ENCODE data around the gene FNBP1L.
"Not testable (repeated sequence)": the region's sequence is repeated elsewhere in the genome, so short reads cannot be mapped to it uniquely, and the experiment has no call there.

Gene FNBP1L

GRCh38 chr1:93588955-93589354 lies 141.0 kb downstream of the FNBP1L start:
- Histone ChIP-seq H3K9me3 (replicated peaks; ENCODE audit: insufficient read depth, low read length) (no peaks in the 10 kb centered on the region), H3K27ac (ENCODE audit: low read length) (no peak overlapping the region), H3K79me2 (ENCODE audit: low read length) (no peaks in the 10 kb centered on the region), H3K9ac (ENCODE audit: low read length) (no peak overlapping the region), H3K4me3 (ENCODE audit: low read length) (no peak overlapping the region), H3K27me3 (replicated peaks; ENCODE audit: insufficient read depth, low read length) (no peaks in the 10 kb centered on the region), H3F3A (ENCODE audit: insufficient read depth, low read length) (no peaks in the 10 kb centered on the region), H4K20me1 (ENCODE audit: insufficient read depth, low read length) (no peaks in the 10 kb centered on the region), H2AFZ (ENCODE audit: low read length) (no peak overlapping the region), H3K36me3 (replicated peaks; ENCODE audit: insufficient read depth, low read length) (no peaks in the 10 kb centered on the region), H3K4me1 (ENCODE audit: low read length) (no peaks in the 10 kb centered on the region), H3K4me2 (ENCODE audit: low read depth, low read length) (no peak overlapping the region), H3K9me2 (replicated peaks; ENCODE audit: insufficient read depth, low read length) (no peaks in the 10 kb centered on the region)
- no peak for DNase-seq
- TF ChIP-seq EZH2 (optimal IDR thresholded peaks at IDR 0.05; ENCODE audit: low read depth, low read length) (no peak), CTCF (IDR thresholded peaks at IDR 0.05; ENCODE audit: low read length) (no peak), EZH2phosphoT487 (IDR thresholded peaks at IDR 0.05; ENCODE audit: low read length) (no peak)

GRCh38 chr1:93591291-93591675 lies 143.4 kb downstream of the FNBP1L start:
- H3K27me3 ChIP-seq (replicated peaks; ENCODE audit: insufficient read depth, low read length); H3K9me3 ChIP-seq (replicated peaks; ENCODE audit: insufficient read depth, low read length); H3K9me2 ChIP-seq (replicated peaks; ENCODE audit: insufficient read depth, low read length); H3K27ac ChIP-seq (ENCODE audit: low read length); H3K4me3 ChIP-seq (ENCODE audit: low read length); H3K4me2 ChIP-seq (ENCODE audit: low read depth, low read length); H3K9ac ChIP-seq (ENCODE audit: low read length); H3F3A ChIP-seq (ENCODE audit: insufficient read depth, low read length); H3K4me1 ChIP-seq (ENCODE audit: low read length); H3K36me3 ChIP-seq (replicated peaks; ENCODE audit: insufficient read depth, low read length); H2AFZ ChIP-seq (ENCODE audit: low read length); H3K79me2 ChIP-seq (ENCODE audit: low read length); DNase-seq; H4K20me1 ChIP-seq (ENCODE audit: insufficient read depth, low read length): not testable (repeated sequence)

GRCh38 chr1:93591676-93592550 lies 144.0 kb downstream of the FNBP1L start:
- Histone ChIP-seq H3K36me3 (replicated peaks; ENCODE audit: insufficient read depth, low read length) (no peaks in the 10 kb centered on the region), H3K27me3 (replicated peaks; ENCODE audit: insufficient read depth, low read length) (no peaks in the 10 kb centered on the region), H3K4me2 (ENCODE audit: low read depth, low read length) (no peak overlapping the region), H2AFZ (ENCODE audit: low read length) (no peak overlapping the region), H3K27ac (ENCODE audit: low read length) (no peak overlapping the region), H4K20me1 (ENCODE audit: insufficient read depth, low read length) (no peaks in the 10 kb centered on the region), H3K9me2 (replicated peaks; ENCODE audit: insufficient read depth, low read length) (no peaks in the 10 kb centered on the region), H3K79me2 (ENCODE audit: low read length) (no peaks in the 10 kb centered on the region), H3K4me3 (ENCODE audit: low read length) (no peak overlapping the region), H3K9me3 (replicated peaks; ENCODE audit: insufficient read depth, low read length) (no peaks in the 10 kb centered on the region), H3K4me1 (ENCODE audit: low read length) (no peaks in the 10 kb centered on the region), H3K9ac (ENCODE audit: low read length) (no peak overlapping the region), H3F3A (ENCODE audit: insufficient read depth, low read length) (no peaks in the 10 kb centered on the region)
- TF ChIP-seq CTCF (IDR thresholded peaks at IDR 0.05; ENCODE audit: low read length) (no peak), EZH2phosphoT487 (IDR thresholded peaks at IDR 0.05; ENCODE audit: low read length) (no peak), EZH2 (optimal IDR thresholded peaks at IDR 0.05; ENCODE audit: low read depth, low read length) (no peak)
- DNase-seq: peak; percentile 15

GRCh38 chr1:93592551-93592949 lies 144.6 kb downstream of the FNBP1L start:
- TF ChIP-seq EZH2 (optimal IDR thresholded peaks at IDR 0.05; ENCODE audit: low read depth, low read length): no peak
- no peak for TF ChIP-seq CTCF (IDR thresholded peaks at IDR 0.05; ENCODE audit: low read length)
- no peak for TF ChIP-seq EZH2phosphoT487 (IDR thresholded peaks at IDR 0.05; ENCODE audit: low read length)
- Histone ChIP-seq H3K36me3 (replicated peaks; ENCODE audit: insufficient read depth, low read length) (no peaks in the 10 kb centered on the region), H3K27me3 (replicated peaks; ENCODE audit: insufficient read depth, low read length) (no peaks in the 10 kb centered on the region), H3K4me2 (ENCODE audit: low read depth, low read length) (no peak overlapping the region), H3K79me2 (ENCODE audit: low read length) (no peaks in the 10 kb centered on the region), H4K20me1 (ENCODE audit: insufficient read depth, low read length) (no peaks in the 10 kb centered on the region), H3K4me3 (ENCODE audit: low read length) (no peak overlapping the region), H3K27ac (ENCODE audit: low read length) (no peak overlapping the region), H3K9me3 (replicated peaks; ENCODE audit: insufficient read depth, low read length) (no peaks in the 10 kb centered on the region), H3K4me1 (ENCODE audit: low read length) (no peaks in the 10 kb centered on the region), H3K9ac (ENCODE audit: low read length) (no peak overlapping the region), H3F3A (ENCODE audit: insufficient read depth, low read length) (no peaks in the 10 kb centered on the region), H3K9me2 (replicated peaks; ENCODE audit: insufficient read depth, low read length) (no peaks in the 10 kb centered on the region), H2AFZ (ENCODE audit: low read length) (no peak overlapping the region)
- DNase-seq: no peak

Data from MM.1S (cell line).